ENCODE data around the gene MLEC. TPM values are rescaled to one million over a fixed set of nuclear protein-coding genes. Genes with fewer than 3 reads are reported as not detected.

The MLEC gene
- total RNA-seq, 1 donor from 2014 or later: 78.3 TPM

DNA sequence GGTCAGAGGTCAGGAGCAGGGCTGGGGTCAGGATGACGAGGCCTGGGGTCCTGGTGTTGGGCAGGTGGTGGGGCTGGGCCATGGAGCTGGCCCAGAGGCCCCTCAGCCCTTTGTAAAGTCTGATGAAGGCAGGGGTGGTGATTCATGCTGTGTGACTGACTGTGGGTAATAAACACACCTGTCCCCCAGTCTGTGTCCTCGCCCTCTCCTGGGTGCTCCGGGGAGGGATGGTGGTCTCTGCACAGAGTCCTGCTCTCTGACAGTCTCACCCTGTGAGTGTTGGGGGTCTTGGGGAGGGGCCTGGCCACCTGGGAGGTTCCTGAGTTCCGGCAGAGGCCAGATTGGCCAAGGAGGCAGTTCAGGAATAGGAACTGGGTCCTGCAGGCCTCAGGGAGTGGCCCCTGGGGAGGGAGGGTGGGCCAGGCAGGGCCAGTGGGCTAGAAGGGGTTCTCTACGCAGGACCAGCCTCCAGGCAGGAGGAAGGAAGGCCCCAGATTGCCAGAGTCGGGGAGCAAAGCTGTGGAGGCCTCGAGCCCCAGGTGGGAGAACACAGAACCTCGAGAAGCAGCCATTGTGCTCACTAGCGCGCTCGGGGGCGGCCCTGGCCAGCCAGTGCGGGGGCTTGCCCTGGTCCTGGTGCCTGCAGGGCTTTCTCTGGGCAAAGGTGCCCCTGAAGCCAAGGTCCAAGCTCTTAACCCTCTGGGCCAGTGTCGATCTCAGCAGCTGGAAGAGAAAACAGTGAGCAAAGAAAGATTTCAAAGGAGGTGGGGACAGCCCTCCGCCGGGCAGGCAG lies 53.1 kb downstream of the MLEC start:
- DNase-seq (ENCODE audit: extremely low read depth, low read depth, low spot score): no peak

DNA sequence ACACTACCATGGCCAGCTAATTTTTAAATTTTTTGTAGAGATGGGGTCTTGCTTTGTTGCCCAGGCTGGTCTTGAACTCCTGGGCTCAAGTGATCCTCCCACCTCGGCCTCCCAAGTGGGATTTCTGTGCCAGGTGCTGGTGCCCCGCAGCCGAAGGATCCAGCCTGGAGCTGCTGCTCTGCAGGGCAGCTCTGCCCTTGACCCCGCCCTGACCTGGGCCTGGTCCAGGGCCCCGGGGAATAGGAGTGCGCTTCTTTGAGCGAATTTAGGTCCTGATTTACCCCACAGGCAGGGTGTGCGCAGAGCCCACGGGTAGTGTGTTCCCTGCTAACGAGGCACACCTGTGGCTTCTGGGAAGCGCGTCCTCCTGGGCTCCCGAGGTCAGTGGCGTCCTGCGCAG lies 53.9 kb downstream of the MLEC start:
- no peak for DNase-seq (ENCODE audit: extremely low read depth, low read depth, low spot score)

GRCh38 chr12:120741476-120742421 lies 54.8 kb downstream of the MLEC start:
- DNase-seq (ENCODE audit: extremely low read depth, low read depth, low spot score): no peak

- DNase-seq (ENCODE audit: extremely low read depth, low read depth, low spot score): no peak
Measured at GRCh38 chr12:120744922-120745493, 58.1 kb downstream of the MLEC start.

- no peak for DNase-seq (ENCODE audit: extremely low read depth, low read depth, low spot score)
Measured at GRCh38 chr12:120748242-120748641, 61.3 kb downstream of the MLEC start.

DNA sequence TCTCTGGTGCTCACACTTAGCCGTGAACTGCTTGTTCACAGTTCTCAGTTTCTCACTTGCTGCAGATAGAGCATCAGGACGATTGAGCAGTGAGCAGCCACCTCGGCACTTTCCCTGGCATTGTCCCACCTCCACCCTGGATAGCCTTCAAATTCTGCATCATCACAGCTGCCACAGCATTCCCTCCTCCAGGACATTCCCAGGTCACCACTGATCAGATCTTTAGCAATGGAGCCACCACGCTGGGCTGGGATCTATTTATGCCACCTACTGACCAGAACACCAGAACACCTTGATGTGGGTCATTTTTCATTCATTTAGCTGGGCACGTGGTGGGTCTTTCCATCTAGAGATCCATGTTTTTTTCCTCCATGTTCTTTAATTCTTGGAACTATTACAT lies 62.3 kb downstream of the MLEC start:
- no peak for DNase-seq (ENCODE audit: extremely low read depth, low read depth, low spot score)

DNA sequence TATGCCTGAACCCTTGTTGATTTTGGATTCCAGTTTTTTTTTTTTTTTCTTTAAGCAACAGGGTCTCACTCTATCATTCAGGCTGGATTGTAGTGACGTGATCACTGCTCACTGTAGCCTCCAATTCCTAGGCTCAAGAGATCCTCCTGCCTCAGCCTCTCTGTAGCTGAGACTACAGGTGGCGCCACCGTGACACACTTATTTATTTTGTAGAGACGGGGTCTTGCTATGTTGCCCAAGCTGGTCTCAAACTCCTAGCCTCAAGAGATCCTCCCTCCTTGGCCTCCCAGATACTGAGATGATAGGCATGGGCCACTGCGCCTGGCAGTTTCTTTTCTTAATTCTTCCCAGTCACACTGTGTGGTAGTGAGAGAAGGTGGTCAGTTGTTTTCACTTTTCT lies 63.9 kb downstream of the MLEC start:
- no peak for DNase-seq (ENCODE audit: extremely low read depth, low read depth, low spot score)

GRCh38 chr12:120751389-120751788 lies 64.4 kb downstream of the MLEC start:
- no peak for DNase-seq (ENCODE audit: extremely low read depth, low read depth, low spot score)

Other genes starting within 250 kb of the MLEC start
- gene COX6A1, start 249.0 kb upstream of the MLEC start, total RNA-seq: 455 and 459 TPM in 2 replicates
- gene TRIAP1, start 240.8 kb upstream of the MLEC start, total RNA-seq: 42.4 and 76.2 TPM in 2 replicates
- gene GATC, start 240.7 kb upstream of the MLEC start, total RNA-seq: 16.9 and 19.9 TPM in 2 replicates
- gene SRSF9, start 217.4 kb upstream of the MLEC start, total RNA-seq: 77.6 and 104 TPM in 2 replicates
- 425 and 462 TPM in 2 replicates for gene DYNLL1, start 191.0 kb upstream of the MLEC start, total RNA-seq
- 17.6 and 30.3 TPM in 2 replicates for gene COQ5, start 158.0 kb upstream of the MLEC start, total RNA-seq
- gene RNF10, start 152.8 kb upstream of the MLEC start, total RNA-seq: 97.2 and 111 TPM in 2 replicates
- 16.3 and 17.9 TPM in 2 replicates for gene POP5, start 105.7 kb upstream of the MLEC start, total RNA-seq
- 0.82 TPM in 1 of 2 replicates, not detected in the other for gene CABP1, start 46.5 kb upstream of the MLEC start, total RNA-seq
- gene UNC119B, start 23.3 kb downstream of the MLEC start, total RNA-seq: 16.6 and 25.3 TPM in 2 replicates
- 10.8 and 18.4 TPM in 2 replicates for gene ACADS, start 38.7 kb downstream of the MLEC start, total RNA-seq
- 19.7 and 33.7 TPM in 2 replicates for gene SPPL3, start 217.2 kb downstream of the MLEC start, total RNA-seq

All from glomerular endothelial cell (primary cell).